ENCODE measurements around the gene LNX1.
A peak's percentile ranks its signal among the peaks of the same experiment; 100 is the strongest.

LNX1 gene

GRCh38 chr4:53572600-53572994 is 18.7 kb downstream of the LNX1 start:
- DNase-seq (ENCODE audit: low spot score) = no peak

DNA sequence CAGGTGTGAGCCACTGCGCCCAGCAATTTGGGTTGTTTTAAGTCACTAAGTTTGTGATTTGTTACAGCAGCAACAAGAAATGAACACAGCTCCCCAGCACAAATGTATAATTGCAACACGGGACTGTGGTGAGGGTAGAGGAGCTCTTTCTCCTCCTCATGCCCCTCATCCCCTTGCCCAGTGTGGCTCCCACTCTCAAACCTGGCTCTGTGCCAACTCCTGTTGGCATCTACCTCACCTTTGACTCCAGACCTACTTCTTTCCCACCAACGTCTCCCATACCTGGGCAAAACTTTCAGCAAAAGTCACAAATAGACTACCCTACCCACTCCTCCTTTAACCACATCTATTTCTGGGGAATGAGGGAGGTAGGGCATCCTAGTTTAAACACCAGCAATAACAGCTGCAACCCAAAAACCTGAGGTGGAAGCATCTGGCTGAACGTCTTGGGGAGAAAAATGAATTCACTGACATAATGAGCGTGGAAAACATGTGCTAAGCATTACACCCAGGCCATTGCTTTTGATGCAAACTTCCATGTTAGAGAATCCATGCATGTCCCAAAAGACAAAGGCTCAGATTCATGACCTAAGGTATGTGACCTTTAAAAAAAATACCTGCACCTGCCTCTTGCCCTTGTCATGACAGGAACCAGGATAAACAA is 19.2 kb downstream of the LNX1 start:
- no peak for DNase-seq (ENCODE audit: low spot score)

DNA sequence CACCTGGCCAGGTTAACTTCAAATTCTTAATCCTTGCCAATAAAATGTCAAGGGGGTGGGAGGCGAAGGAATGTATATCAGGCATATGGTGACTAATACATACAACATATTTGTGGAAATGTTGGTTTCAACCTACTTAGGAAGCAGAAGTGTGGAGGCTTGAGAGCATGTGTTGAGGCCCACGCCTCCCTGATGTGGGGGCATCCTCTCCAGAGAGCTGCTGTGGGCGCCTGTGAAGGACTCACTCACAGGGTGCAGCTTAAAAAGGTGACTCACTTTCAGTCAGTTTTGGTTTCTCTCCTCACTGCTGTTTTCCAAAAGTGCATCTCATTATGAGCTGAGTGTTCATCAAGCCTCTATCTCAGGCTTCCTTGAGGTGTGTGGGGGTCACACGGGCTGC is 27.5 kb downstream of the LNX1 start:
- no peak for DNase-seq (ENCODE audit: low spot score)

DNA sequence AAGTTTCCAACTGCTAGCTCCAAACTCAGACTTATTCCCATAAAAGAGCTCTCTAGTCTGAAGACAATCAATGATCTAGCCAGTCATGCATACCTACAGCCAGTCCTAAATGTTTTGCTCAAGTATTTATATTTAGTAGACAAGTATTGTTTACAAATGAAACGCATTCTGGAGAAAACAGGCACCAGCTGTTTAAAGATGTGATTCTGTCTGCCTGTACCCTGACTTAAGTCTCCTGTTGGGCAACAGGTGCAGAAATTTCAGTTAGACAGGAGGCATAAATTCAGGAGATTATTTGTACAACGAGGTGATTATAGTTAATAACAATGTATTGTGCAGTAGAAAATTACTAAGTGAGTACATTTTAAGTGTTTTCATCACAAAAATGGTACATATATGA is 28.9 kb downstream of the LNX1 start:
- no peak for DNase-seq (ENCODE audit: low spot score)

- DNase-seq (ENCODE audit: low spot score) = no peak
Observed at GRCh38 chr4:53559021-53559620, 32.2 kb downstream of the LNX1 start.

GRCh38 chr4:53558065-53558801 is 33.1 kb downstream of the LNX1 start:
- no peak for DNase-seq (ENCODE audit: low spot score)

- no peak for DNase-seq (ENCODE audit: low spot score)
Observed at GRCh38 chr4:53557669-53558064, 33.6 kb downstream of the LNX1 start.

GRCh38 chr4:53556651-53557050 is 34.6 kb downstream of the LNX1 start:
- DNase-seq (ENCODE audit: low spot score) = no peak

DNA sequence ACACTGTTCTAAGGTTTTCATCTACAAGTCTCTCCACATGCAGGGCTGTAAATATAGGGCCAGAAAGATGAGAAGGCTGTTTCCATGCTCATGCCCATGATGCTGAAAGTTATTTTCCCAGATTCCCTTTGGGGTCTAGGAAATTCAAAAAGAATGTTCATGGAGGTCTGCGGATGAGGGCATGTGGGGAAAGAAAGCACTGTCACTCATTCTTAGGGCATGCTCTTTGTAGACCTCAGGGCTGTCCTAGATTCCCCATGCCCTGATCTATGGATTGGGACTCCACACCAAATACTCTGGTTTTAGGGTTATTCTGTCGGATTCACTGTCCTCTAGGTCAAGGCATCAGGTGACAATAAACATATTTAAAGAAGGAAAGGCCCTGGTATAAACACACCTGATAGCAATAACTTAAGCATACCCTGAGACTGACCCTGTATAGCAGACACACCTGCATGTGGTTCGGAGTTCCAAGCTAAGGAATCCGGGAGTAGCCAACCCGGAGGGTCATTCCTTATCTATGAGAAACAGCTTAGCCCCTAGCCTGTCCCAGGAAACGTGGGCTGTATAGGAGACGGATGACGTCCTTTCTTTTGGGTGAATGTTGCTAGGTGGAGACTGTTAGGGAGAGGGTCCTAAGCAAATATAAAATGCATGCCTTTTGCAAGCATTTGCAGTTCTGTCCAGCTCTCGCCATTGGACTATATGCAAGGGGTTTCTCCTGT is 37.6 kb downstream of the LNX1 start:
- no peak for DNase-seq (ENCODE audit: low spot score)

GRCh38 chr4:53552711-53553110 is 38.6 kb downstream of the LNX1 start:
- no peak for DNase-seq (ENCODE audit: low spot score)

- no peak for DNase-seq (ENCODE audit: low spot score)
Observed at GRCh38 chr4:53551958-53552357, 39.3 kb downstream of the LNX1 start.

GRCh38 chr4:53551281-53551864 is 39.9 kb downstream of the LNX1 start:
- no peak for DNase-seq (ENCODE audit: low spot score)

GRCh38 chr4:53548662-53549061 is 42.6 kb downstream of the LNX1 start:
- DNase-seq (ENCODE audit: low spot score) = no peak

GRCh38 chr4:53547983-53548382 is 43.3 kb downstream of the LNX1 start:
- no peak for DNase-seq (ENCODE audit: low spot score)

- no peak for DNase-seq (ENCODE audit: low spot score)
Observed at GRCh38 chr4:53545942-53546581, 45.2 kb downstream of the LNX1 start.

GRCh38 chr4:53545273-53545672 is 46.0 kb downstream of the LNX1 start:
- DNase-seq (ENCODE audit: low spot score) = no peak

DNA sequence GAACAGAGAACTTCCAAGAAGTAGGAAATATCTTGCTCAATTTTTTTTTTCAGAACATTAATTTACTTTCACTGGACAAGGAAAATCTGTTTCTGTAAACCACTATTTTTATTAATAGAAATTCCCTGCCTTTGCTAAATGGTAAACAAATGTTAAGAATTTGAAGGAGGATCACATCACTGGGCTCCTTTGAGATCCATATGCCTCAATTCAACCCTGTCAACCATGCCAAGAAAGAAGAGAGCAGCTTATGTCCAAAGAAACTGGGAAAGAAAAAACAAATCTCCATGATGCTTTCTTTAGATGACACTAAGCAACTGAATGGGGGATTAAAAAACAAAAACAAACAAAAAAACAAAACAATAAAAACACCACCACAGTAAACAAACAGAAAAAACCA is 47.7 kb downstream of the LNX1 start:
- no peak for DNase-seq (ENCODE audit: low spot score)

DNA sequence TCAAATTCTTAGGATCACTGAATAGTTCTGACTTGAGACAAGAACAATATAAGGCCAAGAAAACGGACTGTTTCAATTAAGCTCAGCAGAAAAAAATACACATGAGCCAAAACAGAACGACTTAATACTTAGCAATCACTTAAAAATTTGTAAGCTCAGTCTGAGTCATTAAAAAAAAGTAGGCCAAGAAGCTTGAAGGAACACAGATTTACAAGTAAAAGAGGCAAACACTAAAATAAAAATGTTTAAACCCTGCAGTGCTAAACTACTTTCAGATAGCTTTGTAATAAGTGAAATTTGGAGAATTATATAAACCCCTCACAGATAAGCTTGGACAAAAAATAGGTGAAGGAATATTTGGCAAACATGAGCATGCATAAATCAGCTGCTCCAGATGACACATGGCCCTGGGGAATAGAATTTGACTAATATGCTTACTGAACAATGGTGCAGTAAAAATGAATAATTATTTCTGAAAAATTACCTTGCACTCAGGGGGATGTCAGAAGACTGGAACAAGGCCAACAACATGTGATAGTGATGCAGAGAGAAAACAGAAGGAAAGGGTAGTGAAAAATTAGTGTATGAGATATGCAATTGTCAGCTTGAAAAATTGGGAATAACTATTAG is 49.6 kb downstream of the LNX1 start:
- peak; percentile 45 for DNase-seq (ENCODE audit: low spot score)

DNA sequence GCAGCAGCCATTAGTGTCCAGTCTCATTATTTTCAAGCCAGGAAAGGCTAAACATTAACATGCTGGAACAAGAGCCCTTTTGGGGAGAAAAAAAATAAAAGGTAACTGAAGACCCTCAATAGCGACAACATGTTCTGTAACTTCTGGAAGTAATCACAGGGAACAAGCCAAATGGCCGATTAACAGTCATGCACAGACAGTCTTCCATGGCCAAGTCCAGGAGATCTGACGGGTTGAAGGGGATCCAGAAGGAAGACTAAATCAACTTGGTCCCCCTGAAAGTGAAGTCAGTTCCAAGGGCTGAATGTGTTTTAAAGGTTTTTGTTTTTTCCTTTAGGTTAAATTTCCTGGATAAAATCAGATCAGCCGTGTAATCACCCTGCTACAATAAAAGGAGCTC is 52.5 kb downstream of the LNX1 start:
- DNase-seq (ENCODE audit: low spot score) = no peak

- DNase-seq (ENCODE audit: low spot score) = no peak
Observed at GRCh38 chr4:53537606-53538005, 53.7 kb downstream of the LNX1 start.

DNA sequence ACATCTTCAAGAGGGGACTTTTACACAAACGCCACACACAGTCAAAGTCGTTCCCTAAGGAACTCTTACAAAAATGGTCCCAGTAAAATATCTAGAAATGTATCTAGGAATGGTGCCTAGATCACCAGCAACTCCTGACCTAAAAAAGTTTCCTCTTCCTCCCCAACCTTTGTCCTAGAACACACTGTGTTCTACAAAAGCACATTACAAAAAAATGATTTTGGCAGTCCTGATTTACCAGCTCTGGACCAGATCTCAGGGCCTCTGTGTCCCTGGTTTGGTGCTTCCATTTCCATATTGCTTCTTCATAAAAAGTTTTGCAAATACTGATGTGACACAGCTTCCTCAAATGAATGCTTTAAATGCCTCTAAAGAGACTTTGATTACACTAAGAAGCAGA is 55.0 kb downstream of the LNX1 start:
- DNase-seq (ENCODE audit: low spot score) = no peak

GRCh38 chr4:53535567-53535966 is 55.7 kb downstream of the LNX1 start:
- DNase-seq (ENCODE audit: low spot score) = no peak
